HEK293 (cell line): ENCODE data around the gene SGMS1.

Experiments used
- CTCF ChIP-seq: fragments of 450-650 bp; formaldehyde crosslinking; IDR thresholded peaks from 2 replicates; pipeline ENCODE4 v1.5.1; 2016; ENCODE audit warnings: missing biosample characterization, missing genetic modification characterization
- TSHZ1 ChIP-seq: fragments of 450-650 bp; formaldehyde crosslinking; IDR thresholded peaks from 2 replicates; pipeline ENCODE4 v1.5.1; 2016; ENCODE audit warnings: missing biosample characterization, missing genetic modification characterization, borderline replicate concordance

DNA sequence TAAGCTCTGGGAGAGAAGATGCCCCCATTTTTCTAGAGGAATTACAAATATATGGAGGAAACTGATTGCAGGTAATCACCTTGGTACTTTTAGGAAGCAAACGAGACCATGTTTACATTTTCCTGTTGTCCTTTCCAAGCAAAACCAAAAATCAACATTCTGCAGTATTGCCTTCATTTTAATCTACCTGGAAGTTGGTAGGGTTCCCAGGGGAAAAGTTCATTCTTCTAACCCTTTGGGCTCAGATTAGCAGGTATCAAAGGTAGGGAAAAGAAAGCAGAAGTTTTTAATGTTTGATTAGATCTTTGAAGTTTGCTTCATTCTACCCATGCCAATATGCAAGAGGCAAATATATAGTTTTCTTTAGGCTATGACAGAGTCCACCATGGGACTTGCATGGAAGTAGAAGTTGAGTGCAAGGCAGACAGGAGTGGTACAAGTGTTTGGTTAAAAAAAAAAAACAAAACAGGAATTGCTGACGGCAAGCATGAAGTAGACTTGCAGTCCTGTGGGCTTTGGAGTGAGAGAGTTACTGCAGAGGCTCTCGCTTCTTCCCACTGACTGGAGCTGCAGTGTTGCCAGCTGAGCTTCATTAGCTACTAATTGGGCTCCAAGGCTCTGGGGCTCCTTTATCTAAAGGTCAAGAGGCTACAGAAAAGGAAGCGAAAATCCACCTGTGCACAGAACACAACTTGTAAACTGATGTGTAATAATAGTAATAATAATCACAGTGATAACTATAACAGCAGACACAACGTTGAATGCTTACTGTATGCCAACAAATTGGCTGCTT lies 343.5 kb downstream of the SGMS1 start:
- no peak for TF ChIP-seq CTCF (tag by site-specific recombination)
- TF ChIP-seq TSHZ1 (tag by site-specific recombination) = no peak
